GM19328 (cell line): ENCODE measurements around the gene NRF1.

Experiments
- ATAC-seq: cut with Tn5 transposase; IDR thresholded peaks from one replicate; pipeline ENCODE4 v1.9.1; 2021; ENCODE audit warnings: mild to moderate bottlenecking, moderate library complexity; ENCODE audit not compliant: unreplicated experiment

Gene NRF1

GRCh38 chr7:129798616-129799349 is 187.3 kb downstream of the NRF1 start:
- no peak for ATAC-seq

- ATAC-seq = no peak
Measured at GRCh38 chr7:129799350-129799955, 187.9 kb downstream of the NRF1 start.

DNA sequence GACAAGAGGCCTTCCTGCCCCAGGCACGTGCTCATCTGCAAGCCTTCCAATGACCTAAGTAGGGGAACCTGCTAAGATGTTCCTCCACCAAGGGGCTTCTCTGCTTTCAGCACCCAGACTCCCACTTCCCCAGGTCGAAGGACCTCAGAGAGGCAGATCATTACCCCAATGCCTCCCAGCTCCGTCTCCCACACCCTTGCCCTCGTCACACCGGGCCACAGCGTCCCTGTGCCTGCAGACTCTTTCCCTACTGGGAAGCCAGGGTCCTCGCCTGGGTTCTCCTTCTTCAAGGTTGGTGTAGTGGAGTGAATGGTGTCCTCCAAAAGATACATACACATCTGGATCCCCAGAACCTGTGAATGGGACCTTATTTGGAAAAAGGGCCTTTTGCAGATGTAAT is 189.4 kb downstream of the NRF1 start:
- ATAC-seq = no peak

DNA sequence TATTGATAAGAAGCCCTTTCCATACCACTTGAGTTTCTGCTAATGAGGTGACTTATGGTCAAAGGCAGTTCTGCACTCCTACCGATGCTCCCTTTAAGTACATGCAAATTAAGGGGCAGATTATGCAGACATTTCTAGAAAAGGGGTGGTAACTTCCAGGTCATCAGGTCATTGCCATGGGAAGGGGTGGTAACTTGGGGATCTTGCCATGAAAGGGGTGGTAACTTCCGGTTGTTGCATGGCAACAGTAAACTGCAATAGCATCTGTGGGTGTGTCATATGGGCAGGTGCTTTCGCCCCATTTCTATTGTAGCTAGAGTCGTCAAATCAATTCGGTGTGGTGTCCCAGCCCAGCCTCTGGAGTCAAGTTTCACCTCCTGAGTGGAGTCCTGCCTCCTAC is 190.4 kb downstream of the NRF1 start:
- ATAC-seq = no peak

DNA sequence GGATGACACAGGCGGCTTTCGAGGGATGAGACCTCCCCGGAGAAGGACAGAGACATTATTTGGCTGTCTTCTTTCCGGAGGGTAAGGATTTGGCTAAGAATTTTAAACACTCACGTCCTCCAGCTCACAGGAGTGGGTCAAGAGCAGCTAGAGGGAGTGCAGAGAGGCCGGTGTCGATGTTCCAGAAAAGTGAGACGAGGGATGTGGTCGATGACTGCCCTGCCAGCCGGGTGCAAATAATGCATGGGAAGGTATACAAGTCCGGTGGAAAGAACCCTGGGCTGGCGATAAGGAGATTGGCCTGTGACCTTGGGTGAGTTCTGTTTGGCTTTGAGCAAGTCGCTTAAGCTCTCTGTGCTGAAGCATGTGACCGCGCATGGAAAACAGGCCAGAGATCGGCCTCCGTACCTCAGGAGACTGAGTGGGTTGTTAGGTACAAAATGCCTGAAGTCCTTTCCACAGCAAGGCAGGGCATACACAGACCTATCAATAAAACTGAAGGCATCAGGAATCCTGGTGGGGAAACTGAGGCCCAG is 192.1 kb downstream of the NRF1 start:
- no peak for ATAC-seq

- no peak for ATAC-seq
Measured at GRCh38 chr7:129804111-129804889, 192.8 kb downstream of the NRF1 start.

- no peak for ATAC-seq
Measured at GRCh38 chr7:129804890-129805719, 193.6 kb downstream of the NRF1 start.
